Measurements from ENCODE around the gene ZRANB3. TPM values are rescaled to one million over a fixed set of nuclear protein-coding genes. Genes with fewer than 3 reads are reported as not detected.
A peak's percentile ranks its signal among the peaks of the same experiment; 100 is the strongest.

Gene ZRANB3
- total RNA-seq, 2 experiments from 2014 or later, result 21.4 to 21.5 TPM

- H3K9me3 Mint-ChIP-seq, result peaks cover 3% of the 10 kb centered on the region
- peaks cover 23% of the 10 kb centered on the region for H3K4me1 Mint-ChIP-seq (ENCODE audit: low read depth)
- DNase-seq (no peak), ATAC-seq (no peak)
- ChIA-PET CTCF (interaction anchor here (1.1 to 1.5 kb wide), 3 partner anchors 12 to 100 kb away, joined by 3 to 4 read pairs (median 3); no protein-coding TSS in a partner anchor), POLR2A (interaction anchor here (0.9 kb wide), 1 partner anchor 185 kb away, joined by 3 read pairs; the partner anchor contains the start of gene CCNT2)
- intact Hi-C loops (cut with micrococcal nuclease), result no loop called here
- H3K4me3 Mint-ChIP-seq, result no peak overlapping the region
- no peaks in the 10 kb centered on the region for H3K27me3 Mint-ChIP-seq
- TF ChIP-seq, protein P1, sequence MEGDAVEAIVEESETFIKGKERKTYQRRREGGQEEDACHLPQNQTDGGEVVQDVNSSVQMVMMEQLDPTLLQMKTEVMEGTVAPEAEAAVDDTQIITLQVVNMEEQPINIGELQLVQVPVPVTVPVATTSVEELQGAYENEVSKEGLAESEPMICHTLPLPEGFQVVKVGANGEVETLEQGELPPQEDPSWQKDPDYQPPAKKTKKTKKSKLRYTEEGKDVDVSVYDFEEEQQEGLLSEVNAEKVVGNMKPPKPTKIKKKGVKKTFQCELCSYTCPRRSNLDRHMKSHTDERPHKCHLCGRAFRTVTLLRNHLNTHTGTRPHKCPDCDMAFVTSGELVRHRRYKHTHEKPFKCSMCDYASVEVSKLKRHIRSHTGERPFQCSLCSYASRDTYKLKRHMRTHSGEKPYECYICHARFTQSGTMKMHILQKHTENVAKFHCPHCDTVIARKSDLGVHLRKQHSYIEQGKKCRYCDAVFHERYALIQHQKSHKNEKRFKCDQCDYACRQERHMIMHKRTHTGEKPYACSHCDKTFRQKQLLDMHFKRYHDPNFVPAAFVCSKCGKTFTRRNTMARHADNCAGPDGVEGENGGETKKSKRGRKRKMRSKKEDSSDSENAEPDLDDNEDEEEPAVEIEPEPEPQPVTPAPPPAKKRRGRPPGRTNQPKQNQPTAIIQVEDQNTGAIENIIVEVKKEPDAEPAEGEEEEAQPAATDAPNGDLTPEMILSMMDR (IDR thresholded peaks at IDR 0.05), result no peak
- H3K27ac Mint-ChIP-seq, result peak overlapping the region; percentile 55
- H3K36me3 Mint-ChIP-seq (ENCODE audit: low read depth), result peaks cover 49% of the 10 kb centered on the region
Observed at GRCh38 chr2:135103843-135104242, 427.2 kb downstream of the ZRANB3 start.

DNA sequence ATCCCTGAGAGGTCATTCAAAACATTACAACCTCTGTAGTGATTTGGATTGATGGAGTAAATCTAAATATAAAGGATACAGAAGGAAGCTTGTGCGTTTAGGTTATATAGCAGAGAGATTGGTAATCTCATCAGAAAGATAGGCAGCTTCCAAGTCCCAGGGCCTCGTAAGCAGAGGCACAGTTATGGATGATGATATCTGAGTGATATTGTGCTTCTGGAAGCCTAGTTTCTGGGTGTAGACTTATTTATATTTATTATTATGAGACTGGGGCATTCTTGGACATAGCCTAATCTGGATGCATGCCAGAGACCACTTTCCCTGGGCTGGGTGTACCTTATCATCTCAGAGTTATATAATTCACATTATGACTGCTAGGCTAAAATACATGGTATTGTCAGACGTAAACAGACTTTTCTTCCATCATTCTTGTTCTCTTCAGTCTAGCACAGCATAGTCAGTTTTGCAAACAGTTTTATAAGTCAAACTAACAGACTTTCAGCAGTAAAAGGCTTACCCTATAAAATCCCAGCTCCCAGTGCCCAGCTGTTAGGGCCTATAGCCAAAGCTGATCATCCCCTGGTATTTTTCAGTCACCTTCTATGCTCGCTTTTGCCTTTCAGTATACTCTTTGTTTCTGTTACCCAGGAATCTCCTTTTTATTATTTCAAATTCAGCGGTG, 431.1 kb downstream of the ZRANB3 start:
- Mint-ChIP-seq H3K9me3 (peaks cover 3% of the 10 kb centered on the region), H3K4me3 (peak overlapping the region; percentile 49), H3K36me3 (ENCODE audit: low read depth) (peaks cover 39% of the 10 kb centered on the region), H3K27ac (peak overlapping the region; percentile 66), H3K27me3 (no peaks in the 10 kb centered on the region), H3K4me1 (ENCODE audit: low read depth) (peaks cover 26% of the 10 kb centered on the region)
- TF ChIP-seq, protein P1 (IDR thresholded peaks at IDR 0.05), result no peak
- DNase-seq (no peak), ATAC-seq (no peak)
- intact Hi-C loops (cut with micrococcal nuclease), result no loop called here
- POLR2A ChIA-PET, result interaction anchor here (0.7 to 1.0 kb wide), 2 partner anchors 43 to 52 kb away, joined by 3 read pairs; partner anchors contain the start of gene MAP3K19
- CTCF ChIA-PET, result no interaction called here

GRCh38 chr2:135097532-135098231, 433.3 kb downstream of the ZRANB3 start:
- TF ChIP-seq, protein P1 (IDR thresholded peaks at IDR 0.05), result no peak
- intact Hi-C loops (cut with micrococcal nuclease), result no loop called here
- POLR2A ChIA-PET, result no interaction called here
- H3K36me3 Mint-ChIP-seq (ENCODE audit: low read depth), result peaks cover 35% of the 10 kb centered on the region
- no peak for ATAC-seq
- no peak for DNase-seq
- H3K27ac Mint-ChIP-seq, result no peak overlapping the region
- H3K9me3 Mint-ChIP-seq, result no peaks in the 10 kb centered on the region
- CTCF ChIA-PET, result no interaction called here
- H3K4me1 Mint-ChIP-seq (ENCODE audit: low read depth), result peaks cover 17% of the 10 kb centered on the region
- H3K4me3 Mint-ChIP-seq, result no peak overlapping the region
- H3K27me3 Mint-ChIP-seq, result no peaks in the 10 kb centered on the region

GRCh38 chr2:135096665-135097446, 434.2 kb downstream of the ZRANB3 start:
- H3K36me3 Mint-ChIP-seq (ENCODE audit: low read depth), result peaks cover 31% of the 10 kb centered on the region
- intact Hi-C loops (cut with micrococcal nuclease), result no loop called here
- no peaks in the 10 kb centered on the region for H3K9me3 Mint-ChIP-seq
- DNase-seq (no peak), ATAC-seq (no peak)
- POLR2A ChIA-PET, result no interaction called here
- H3K4me3 Mint-ChIP-seq, result no peak overlapping the region
- no peak overlapping the region for H3K27ac Mint-ChIP-seq
- no peaks in the 10 kb centered on the region for H3K27me3 Mint-ChIP-seq
- peaks cover 17% of the 10 kb centered on the region for H3K4me1 Mint-ChIP-seq (ENCODE audit: low read depth)
- CTCF ChIA-PET, result no interaction called here
- TF ChIP-seq, protein P1 (IDR thresholded peaks at IDR 0.05), result no peak
